ENCODE data around the gene CBX7.

GRCh38 chr22:39081598-39081997 lies 70.9 kb downstream of the CBX7 start:
- TF ChIP-seq, protein P1, sequence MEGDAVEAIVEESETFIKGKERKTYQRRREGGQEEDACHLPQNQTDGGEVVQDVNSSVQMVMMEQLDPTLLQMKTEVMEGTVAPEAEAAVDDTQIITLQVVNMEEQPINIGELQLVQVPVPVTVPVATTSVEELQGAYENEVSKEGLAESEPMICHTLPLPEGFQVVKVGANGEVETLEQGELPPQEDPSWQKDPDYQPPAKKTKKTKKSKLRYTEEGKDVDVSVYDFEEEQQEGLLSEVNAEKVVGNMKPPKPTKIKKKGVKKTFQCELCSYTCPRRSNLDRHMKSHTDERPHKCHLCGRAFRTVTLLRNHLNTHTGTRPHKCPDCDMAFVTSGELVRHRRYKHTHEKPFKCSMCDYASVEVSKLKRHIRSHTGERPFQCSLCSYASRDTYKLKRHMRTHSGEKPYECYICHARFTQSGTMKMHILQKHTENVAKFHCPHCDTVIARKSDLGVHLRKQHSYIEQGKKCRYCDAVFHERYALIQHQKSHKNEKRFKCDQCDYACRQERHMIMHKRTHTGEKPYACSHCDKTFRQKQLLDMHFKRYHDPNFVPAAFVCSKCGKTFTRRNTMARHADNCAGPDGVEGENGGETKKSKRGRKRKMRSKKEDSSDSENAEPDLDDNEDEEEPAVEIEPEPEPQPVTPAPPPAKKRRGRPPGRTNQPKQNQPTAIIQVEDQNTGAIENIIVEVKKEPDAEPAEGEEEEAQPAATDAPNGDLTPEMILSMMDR (IDR thresholded peaks at IDR 0.05): no peak
- TF ChIP-seq POLR2A (IDR thresholded peaks at IDR 0.05; ENCODE audit: low read depth): no peak
- TF ChIP-seq EP300 (IDR thresholded peaks at IDR 0.05): no peak
